Hepatocyte (in vitro differentiated cells): Measurements from ENCODE around the gene MCM3. TPM values are rescaled to one million over a fixed set of nuclear protein-coding genes. Genes with fewer than 3 reads are reported as not detected.

ENCODE experiments used
- DNase-seq: peaks from one replicate; pipeline ENCODE4 v3.0.0-alpha.2; 2016; ENCODE audit warnings: low spot score
- H2AFZ ChIP-seq: fragments of 200-600 bp; sonication (generic); 2 replicates; pipeline ENCODE4 v1.6.0; 2016; ENCODE audit warnings: antibody characterized with exemption, mild to moderate bottlenecking
- H3K27ac ChIP-seq: fragments of 200-600 bp; sonication (generic); 2 replicates; pipeline ENCODE4 v1.5.1; 2016; ENCODE audit warnings: mild to moderate bottlenecking
- H3K27me3 ChIP-seq: fragments of 200-600 bp; sonication (generic); 2 replicates; pipeline ENCODE4 v1.6.1; 2016
- H3K36me3 ChIP-seq: fragments of 200-600 bp; sonication (generic); replicated peaks from 2 replicates; pipeline ENCODE4 v1.5.1; 2016; ENCODE audit warnings: low read depth; ENCODE audit not compliant: insufficient read depth
- H3K4me1 ChIP-seq: fragments of 200-600 bp; sonication (generic); 2 replicates; pipeline ENCODE4 v1.5.1; 2016; ENCODE audit warnings: mild to moderate bottlenecking, moderate library complexity; ENCODE audit not compliant: insufficient read depth
- H3K4me2 ChIP-seq: fragments of 200-600 bp; sonication (generic); 2 replicates; pipeline ENCODE4 v1.6.0; 2016
- H3K4me3 ChIP-seq: fragments of 200-600 bp; sonication (generic); 2 replicates; pipeline ENCODE4 v1.5.1; 2016; ENCODE audit warnings: mild to moderate bottlenecking
- H3K79me2 ChIP-seq: fragments of 200-600 bp; sonication (generic); 2 replicates; pipeline ENCODE4 v1.6.0; 2017; ENCODE audit warnings: mild to moderate bottlenecking
- H3K9me2 ChIP-seq: fragments of 200-600 bp; sonication (generic); replicated peaks from 2 replicates; pipeline ENCODE4 v1.6.0; 2017; ENCODE audit warnings: mild to moderate bottlenecking; ENCODE audit not compliant: insufficient read depth
- H3K9me3 ChIP-seq: fragments of 200-600 bp; sonication (generic); 2 replicates; pipeline ENCODE4 v1.5.1; 2016; ENCODE audit warnings: low read depth, mild to moderate bottlenecking
- H4K20me1 ChIP-seq: fragments of 200-600 bp; sonication (generic); 2 replicates; pipeline ENCODE4 v1.6.0; 2016; ENCODE audit warnings: mild to moderate bottlenecking; ENCODE audit not compliant: insufficient read depth, poor library complexity, severe bottlenecking
- CTCF ChIP-seq: fragments of 200-600 bp; sonication (generic); IDR thresholded peaks from 2 replicates; pipeline ENCODE4 v1.5.1; 2016; ENCODE audit warnings: antibody characterized with exemption, mild to moderate bottlenecking; ENCODE audit not compliant: poor library complexity
- EZH2 ChIP-seq: fragments of 200-600 bp; sonication (generic); IDR thresholded peaks from 2 replicates; pipeline ENCODE4 v1.6.1; 2016; ENCODE audit warnings: antibody characterized with exemption, mild to moderate bottlenecking, borderline replicate concordance
- EZH2phosphoT487 ChIP-seq: fragments of 200-600 bp; sonication (generic); IDR thresholded peaks from one replicate; pipeline ENCODE4 v1.6.1; 2018; ENCODE audit warnings: antibody characterized with exemption, mild to moderate bottlenecking, low read depth, moderate library complexity; ENCODE audit not compliant: unreplicated experiment, severe bottlenecking
- WGBS: methylation state at CpG from one replicate; pipeline ENCODE4 v1.1.6; 2016; ENCODE audit warnings: low lambda C conversion rate; ENCODE audit errors: missing lambda C conversion rate; 5-methylcytosine and 5-hydroxymethylcytosine counted together
- polyA plus RNA-seq: library from polyadenylated mRNA; unstranded; fragments of >200 nt; fragmentation: Nextera tagmentation; extraction: Ambion mirVana; gene quantifications from 2 replicates; pipeline ENCODE4 v1.2.1, GENCODE V29; 2016
- total RNA-seq: library from RNA; depleted of rRNA; stranded (reverse); fragments of >200 nt; gene quantifications from 2 replicates; pipeline ENCODE4 v1.2.3, GENCODE V29; 2014

The MCM3 gene
- total and polyA plus RNA-seq, 2 experiments from 2014 or later, result 33.8 to 40.7 TPM

- WGBS, result 93% methylated on average over 9 of the region's 9 CpGs
- Histone ChIP-seq H3K36me3 (no peaks in the 10 kb centered on the region), H3K79me2 (no peaks in the 10 kb centered on the region), H3K4me2 (no peak overlapping the region), H3K9me2 (no peaks in the 10 kb centered on the region), H3K27ac (no peak overlapping the region), H3K27me3 (no peaks in the 10 kb centered on the region), H3K4me3 (no peak overlapping the region), H3K9me3 (no peaks in the 10 kb centered on the region), H4K20me1 (no peaks in the 10 kb centered on the region), H2AFZ (no peak overlapping the region), H3K4me1 (no peaks in the 10 kb centered on the region)
- TF ChIP-seq EZH2, result no peak
- TF ChIP-seq EZH2phosphoT487, result no peak
- TF ChIP-seq CTCF, result no peak
- DNase-seq, result no peak
Measured at GRCh38 chr6:52262620-52263344, 21.8 kb downstream of the MCM3 start.

GRCh38 chr6:52261229-52261628 lies 23.3 kb downstream of the MCM3 start:
- TF ChIP-seq CTCF, result no peak
- no peak for TF ChIP-seq EZH2
- no peak for TF ChIP-seq EZH2phosphoT487
- Histone ChIP-seq H3K36me3 (no peaks in the 10 kb centered on the region), H3K79me2 (no peaks in the 10 kb centered on the region), H3K27me3 (no peaks in the 10 kb centered on the region), H3K4me2 (no peak overlapping the region), H3K4me3 (no peak overlapping the region), H3K9me3 (no peaks in the 10 kb centered on the region), H3K4me1 (no peaks in the 10 kb centered on the region), H3K9me2 (no peaks in the 10 kb centered on the region), H2AFZ (no peak overlapping the region), H4K20me1 (no peaks in the 10 kb centered on the region), H3K27ac (no peak overlapping the region)
- DNase-seq, result peak; percentile 13
- WGBS, result 48% methylated on average over 6 of the region's 6 CpGs

GRCh38 chr6:52260634-52261033 lies 23.9 kb downstream of the MCM3 start:
- no peak overlapping the region for H3K4me3 ChIP-seq
- no peak overlapping the region for H3K4me2 ChIP-seq
- H3K79me2 ChIP-seq, result no peaks in the 10 kb centered on the region
- DNase-seq, result no peak
- H3K27ac ChIP-seq, result no peak overlapping the region
- no peaks in the 10 kb centered on the region for H3K9me3 ChIP-seq
- WGBS, result 95% methylated on average over 3 of the region's 3 CpGs
- no peaks in the 10 kb centered on the region for H4K20me1 ChIP-seq
- TF ChIP-seq CTCF (no peak), EZH2phosphoT487 (no peak), EZH2 (no peak)
- no peak overlapping the region for H2AFZ ChIP-seq
- H3K27me3 ChIP-seq, result no peaks in the 10 kb centered on the region
- no peaks in the 10 kb centered on the region for H3K9me2 ChIP-seq
- H3K36me3 ChIP-seq, result no peaks in the 10 kb centered on the region
- no peaks in the 10 kb centered on the region for H3K4me1 ChIP-seq
